HG03439 (cell line): Measurements from ENCODE around the gene INO80E.
"Not testable (repeated sequence)": the region's sequence is repeated elsewhere in the genome, so short reads cannot be mapped to it uniquely, and the experiment has no call there.

ENCODE experiments used
- ATAC-seq: cut with Tn5 transposase; IDR thresholded peaks from one replicate; pipeline ENCODE4 v1.9.1; 2021; ENCODE audit warnings: mild to moderate bottlenecking, moderate library complexity; ENCODE audit not compliant: unreplicated experiment

The INO80E gene

DNA sequence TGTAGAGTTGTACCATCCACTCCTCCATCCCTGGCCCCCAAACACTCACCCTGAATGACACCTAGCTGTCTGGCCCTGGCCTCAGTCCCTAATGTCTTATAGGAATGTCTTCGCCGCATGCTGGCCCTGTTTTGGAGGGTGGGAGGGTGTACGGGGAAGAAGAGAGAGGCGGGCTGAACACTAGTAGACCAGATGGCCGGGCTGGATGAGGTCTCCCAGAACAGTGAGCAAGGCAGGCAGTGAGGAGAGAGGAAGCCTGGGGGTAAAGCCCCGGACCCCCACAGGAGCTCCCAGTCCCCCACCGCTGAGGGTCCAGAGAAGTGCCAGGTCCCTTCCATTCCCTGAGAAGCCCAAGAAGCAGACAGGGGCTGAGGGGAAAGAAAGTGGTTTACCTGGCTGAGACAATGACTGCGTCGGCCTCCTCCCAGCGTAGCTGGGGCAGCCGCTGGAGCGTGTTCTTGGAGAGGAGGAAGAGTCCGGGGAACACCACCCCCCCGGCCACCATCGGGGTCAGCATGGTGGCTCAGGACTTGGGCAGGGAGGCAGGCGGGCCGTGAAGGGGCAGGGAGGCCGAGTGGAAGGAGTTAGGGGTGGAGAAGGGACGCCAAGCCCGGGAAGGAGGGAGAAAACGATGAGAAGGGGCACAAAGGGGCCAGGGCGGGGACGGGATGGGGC, 34.1 kb downstream of the INO80E start:
- ATAC-seq, result no peak

GRCh38 chr16:30030841-30031413, 34.9 kb downstream of the INO80E start, which contains the start of gene TLCD3B:
Gene TLCD3B, minus strand, starts transcription at chr16:30031271. Its CDS starts 744 bp downstream, at chr16:30030527.
- no peak for ATAC-seq

- no peak for ATAC-seq
Observed at GRCh38 chr16:30031477-30031918, 35.5 kb downstream of the INO80E start.

- no peak for ATAC-seq
Observed at GRCh38 chr16:30032083-30032819, 36.2 kb downstream of the INO80E start.

DNA sequence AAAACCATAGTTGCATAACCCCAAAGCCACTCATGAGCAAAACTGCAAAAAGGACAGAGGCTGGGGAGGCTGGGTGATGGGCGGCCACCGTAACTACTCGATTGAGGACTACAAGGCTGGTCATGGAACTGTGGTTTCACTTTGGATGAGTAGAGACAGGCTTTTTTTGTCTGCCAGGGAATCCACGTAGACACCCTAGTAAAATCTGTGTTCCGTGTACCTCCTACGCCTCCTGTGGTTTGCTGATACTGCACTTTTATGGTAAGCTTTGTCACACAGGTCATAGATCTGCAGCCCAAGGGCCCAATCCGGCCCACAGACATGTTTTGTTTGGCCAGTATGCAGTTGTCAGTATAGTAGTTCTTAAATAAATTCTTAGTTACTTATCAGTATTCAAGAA, 37.2 kb downstream of the INO80E start:
- no peak for ATAC-seq

- ATAC-seq, result no peak
Observed at GRCh38 chr16:30040221-30040620, 44.2 kb downstream of the INO80E start.

- ATAC-seq, result not testable (repeated sequence)
Observed at GRCh38 chr16:30040690-30041089, 44.6 kb downstream of the INO80E start.

GRCh38 chr16:30041841-30042240, 45.8 kb downstream of the INO80E start:
- no peak for ATAC-seq

DNA sequence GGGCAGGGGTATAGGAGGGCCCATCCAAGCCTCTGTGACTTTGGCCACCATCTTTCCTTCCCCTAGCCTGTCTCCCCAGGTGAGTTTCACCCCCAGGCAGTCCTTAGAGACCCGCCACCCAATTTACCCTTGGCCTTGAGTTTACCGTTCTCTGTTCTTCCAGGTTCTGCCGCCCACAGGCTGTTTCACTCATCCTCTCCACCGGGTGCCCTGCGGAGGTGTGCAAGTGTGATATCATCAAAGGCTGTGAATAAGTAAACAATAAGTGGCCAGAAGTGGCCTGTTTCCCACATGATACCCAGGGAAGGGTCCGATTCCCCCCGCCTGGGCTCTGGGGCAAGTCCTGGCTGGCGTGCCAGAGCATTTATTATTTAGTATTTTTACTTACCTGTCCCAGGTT, 50.1 kb downstream of the INO80E start:
- ATAC-seq, result no peak

GRCh38 chr16:30046588-30046987, 50.5 kb downstream of the INO80E start:
- no peak for ATAC-seq

GRCh38 chr16:30049871-30050270, 53.8 kb downstream of the INO80E start:
- ATAC-seq, result no peak

- no peak for ATAC-seq
Observed at GRCh38 chr16:30051518-30051917, 55.5 kb downstream of the INO80E start.

GRCh38 chr16:30052671-30053372, 56.8 kb downstream of the INO80E start:
- peak; percentile 68 for ATAC-seq

- ATAC-seq, result no peak
Observed at GRCh38 chr16:30053376-30054015, 57.5 kb downstream of the INO80E start.

- ATAC-seq, result no peak
Observed at GRCh38 chr16:30054451-30054850, 58.4 kb downstream of the INO80E start.

- ATAC-seq, result no peak
Observed at GRCh38 chr16:30054959-30055553, 59.0 kb downstream of the INO80E start.
